Measurements from ENCODE around the gene TENM3.
A peak's percentile ranks its signal among the peaks of the same experiment; 100 is the strongest.

Gene TENM3

GRCh38 chr4:182695842-182696241 lies 452.6 kb downstream of the TENM3 start:
- H3K4me3 ChIP-seq (ENCODE audit: low read depth, low read length), result no peak overlapping the region
- no peak overlapping the region for H3K27ac ChIP-seq (ENCODE audit: extremely low read depth, low read depth, low read length)
- no peaks in the 10 kb centered on the region for H3K9me3 ChIP-seq (ENCODE audit: control insufficient read depth, insufficient read depth, low read depth, low read length)
- no peaks in the 10 kb centered on the region for H3K36me3 ChIP-seq (ENCODE audit: control insufficient read depth in 2 of 2, insufficient read depth in 1 of 2, low read length in 2 of 2)
- ChIA-PET POLR2A (no interaction called here), CTCF (no interaction called here)
- no peaks in the 10 kb centered on the region; the same call in 1 of the 2 replicates for H3K4me1 ChIP-seq (ENCODE audit: control insufficient read depth, insufficient read depth, low read length)
- TF ChIP-seq ZNF624 (tag by site-specific recombination; IDR thresholded peaks at IDR 0.05) (no peak), ZNF529 (tag by site-specific recombination; IDR thresholded peaks at IDR 0.05; ENCODE audit: insufficient replicate concordance) (no peak), KLF1 (tag by site-specific recombination; IDR thresholded peaks at IDR 0.05) (no peak)

GRCh38 chr4:182697094-182697493 lies 453.9 kb downstream of the TENM3 start:
- ChIA-PET CTCF (no interaction called here), POLR2A (no interaction called here)
- H3K4me1 ChIP-seq (ENCODE audit: control insufficient read depth, insufficient read depth, low read length), result no peaks in the 10 kb centered on the region; the same call in 1 of the 2 replicates
- TF ChIP-seq ZNF157 (tag by site-specific recombination; IDR thresholded peaks at IDR 0.05), result no peak
- TF ChIP-seq GLI4 (tag by site-specific recombination; IDR thresholded peaks at IDR 0.05), result no peak
- TF ChIP-seq MYNN (tag by site-specific recombination; IDR thresholded peaks at IDR 0.05; ENCODE audit: borderline replicate concordance), result no peak
- no peak for TF ChIP-seq KLF9 (tag by site-specific recombination; IDR thresholded peaks at IDR 0.05; ENCODE audit: low read depth)
- no peak for TF ChIP-seq ZXDB (tag by site-specific recombination; IDR thresholded peaks at IDR 0.05)
- TF ChIP-seq ZNF324 (tag by site-specific recombination; IDR thresholded peaks at IDR 0.05), result no peak
- TF ChIP-seq CTCF (tag by site-specific recombination; IDR thresholded peaks at IDR 0.05), result no peak
- H3K9me3 ChIP-seq (ENCODE audit: control insufficient read depth, insufficient read depth, low read depth, low read length), result no peaks in the 10 kb centered on the region
- no peaks in the 10 kb centered on the region for H3K36me3 ChIP-seq (ENCODE audit: control insufficient read depth in 2 of 2, insufficient read depth in 1 of 2, low read length in 2 of 2)
- no peak overlapping the region for H3K27ac ChIP-seq (ENCODE audit: extremely low read depth, low read depth, low read length)
- no peak overlapping the region for H3K4me3 ChIP-seq (ENCODE audit: low read depth, low read length)

DNA sequence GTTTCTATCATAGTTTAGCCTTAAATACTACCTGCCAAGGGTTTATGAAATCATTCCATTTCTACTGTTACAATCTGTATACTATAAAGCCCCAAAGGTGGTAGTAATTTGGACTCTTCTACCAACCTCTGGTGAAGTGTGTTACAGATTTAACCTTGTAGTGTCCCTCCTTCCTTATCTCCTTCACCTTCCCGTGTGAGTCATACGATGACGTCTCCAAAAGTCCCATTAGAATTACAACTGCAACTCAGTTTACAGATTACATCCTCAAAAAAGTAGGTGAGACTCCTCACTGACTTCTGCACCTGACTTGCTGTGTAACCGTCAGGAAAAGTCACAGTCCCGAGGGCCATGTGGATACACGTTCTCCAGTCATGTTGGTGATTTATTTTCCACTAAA lies 455.0 kb downstream of the TENM3 start:
- CTCF ChIA-PET, result no interaction called here
- TF ChIP-seq SP3 (tag by site-specific recombination; IDR thresholded peaks at IDR 0.05), result 0 out of 2 replicates have a peak, but pooled peaks have one; percentile 21
- TF ChIP-seq ZNF600 (tag by site-specific recombination; IDR thresholded peaks at IDR 0.05), result 0 out of 2 replicates have a peak, but pooled peaks have one; percentile 13
- TF ChIP-seq SCRT2 (tag by site-specific recombination; IDR thresholded peaks at IDR 0.05), result 0 out of 2 replicates have a peak, but pooled peaks have one; percentile 5
- peak; percentile 66; the same call in 1 of the 2 replicates for TF ChIP-seq ATF2 (tag by site-specific recombination; IDR thresholded peaks at IDR 0.05; ENCODE audit: low read depth)
- TF ChIP-seq, protein P1, sequence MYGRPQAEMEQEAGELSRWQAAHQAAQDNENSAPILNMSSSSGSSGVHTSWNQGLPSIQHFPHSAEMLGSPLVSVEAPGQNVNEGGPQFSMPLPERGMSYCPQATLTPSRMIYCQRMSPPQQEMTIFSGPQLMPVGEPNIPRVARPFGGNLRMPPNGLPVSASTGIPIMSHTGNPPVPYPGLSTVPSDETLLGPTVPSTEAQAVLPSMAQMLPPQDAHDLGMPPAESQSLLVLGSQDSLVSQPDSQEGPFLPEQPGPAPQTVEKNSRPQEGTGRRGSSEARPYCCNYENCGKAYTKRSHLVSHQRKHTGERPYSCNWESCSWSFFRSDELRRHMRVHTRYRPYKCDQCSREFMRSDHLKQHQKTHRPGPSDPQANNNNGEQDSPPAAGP (tag by site-specific recombination; IDR thresholded peaks at IDR 0.05), result peak; percentile 80
- peak; percentile 32; the same call in 1 of the 2 replicates for TF ChIP-seq OSR2 (tag by site-specific recombination; IDR thresholded peaks at IDR 0.05)
- peak; percentile 85 for TF ChIP-seq ZNF10 (tag by site-specific recombination; IDR thresholded peaks at IDR 0.05)
- TF ChIP-seq SP7 (tag by site-specific recombination; IDR thresholded peaks at IDR 0.05), result 0 out of 2 replicates have a peak, but pooled peaks have one; percentile 19
- TF ChIP-seq ZNF629 (tag by site-specific recombination; IDR thresholded peaks at IDR 0.05), result peak; percentile 82
- TF ChIP-seq, protein P2, sequence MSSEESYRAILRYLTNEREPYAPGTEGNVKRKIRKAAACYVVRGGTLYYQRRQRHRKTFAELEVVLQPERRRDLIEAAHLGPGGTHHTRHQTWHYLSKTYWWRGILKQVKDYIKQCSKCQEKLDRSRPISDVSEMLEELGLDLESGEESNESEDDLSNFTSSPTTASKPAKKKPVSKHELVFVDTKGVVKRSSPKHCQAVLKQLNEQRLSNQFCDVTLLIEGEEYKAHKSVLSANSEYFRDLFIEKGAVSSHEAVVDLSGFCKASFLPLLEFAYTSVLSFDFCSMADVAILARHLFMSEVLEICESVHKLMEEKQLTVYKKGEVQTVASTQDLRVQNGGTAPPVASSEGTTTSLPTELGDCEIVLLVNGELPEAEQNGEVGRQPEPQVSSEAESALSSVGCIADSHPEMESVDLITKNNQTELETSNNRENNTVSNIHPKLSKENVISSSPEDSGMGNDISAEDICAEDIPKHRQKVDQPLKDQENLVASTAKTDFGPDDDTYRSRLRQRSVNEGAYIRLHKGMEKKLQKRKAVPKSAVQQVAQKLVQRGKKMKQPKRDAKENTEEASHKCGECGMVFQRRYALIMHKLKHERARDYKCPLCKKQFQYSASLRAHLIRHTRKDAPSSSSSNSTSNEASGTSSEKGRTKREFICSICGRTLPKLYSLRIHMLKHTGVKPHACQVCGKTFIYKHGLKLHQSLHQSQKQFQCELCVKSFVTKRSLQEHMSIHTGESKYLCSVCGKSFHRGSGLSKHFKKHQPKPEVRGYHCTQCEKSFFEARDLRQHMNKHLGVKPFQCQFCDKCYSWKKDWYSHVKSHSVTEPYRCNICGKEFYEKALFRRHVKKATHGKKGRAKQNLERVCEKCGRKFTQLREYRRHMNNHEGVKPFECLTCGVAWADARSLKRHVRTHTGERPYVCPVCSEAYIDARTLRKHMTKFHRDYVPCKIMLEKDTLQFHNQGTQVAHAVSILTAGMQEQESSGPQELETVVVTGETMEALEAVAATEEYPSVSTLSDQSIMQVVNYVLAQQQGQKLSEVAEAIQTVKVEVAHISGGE (tag by site-specific recombination; conservative IDR thresholded peaks at IDR 0.05; ENCODE audit: low read depth), result no peak
- no peak for TF ChIP-seq ZNF510 (tag by site-specific recombination; IDR thresholded peaks at IDR 0.05; ENCODE audit: insufficient replicate concordance)
- peak; percentile 47; the same call in 1 of the 2 replicates for TF ChIP-seq KLF8 (tag by site-specific recombination; IDR thresholded peaks at IDR 0.05)

More for the DNA sequence above, 455.0 kb downstream of the TENM3 start:
- H3K4me1 ChIP-seq (ENCODE audit: control insufficient read depth, insufficient read depth, low read length), result no peaks in the 10 kb centered on the region; the same call in 1 of the 2 replicates
- no peak overlapping the region for H3K27ac ChIP-seq (ENCODE audit: extremely low read depth, low read depth, low read length)
- POLR2A ChIA-PET, result no interaction called here
- no peak overlapping the region for H3K4me3 ChIP-seq (ENCODE audit: low read depth, low read length)
- no peaks in the 10 kb centered on the region for H3K9me3 ChIP-seq (ENCODE audit: control insufficient read depth, insufficient read depth, low read depth, low read length)
- no peaks in the 10 kb centered on the region for H3K36me3 ChIP-seq (ENCODE audit: control insufficient read depth in 2 of 2, insufficient read depth in 1 of 2, low read length in 2 of 2)
